ENCODE results near the gene CBX1. TPM values are rescaled to one million over a fixed set of nuclear protein-coding genes. Genes with fewer than 3 reads are reported as not detected.

CBX1 gene
- total and polyA plus RNA-seq, 10 of the 15 experiments (the other 5 are each of a cell fraction or from before 2014, with no cell fraction given) = 11.8 to 99.2 (median 43.5) TPM

DNA sequence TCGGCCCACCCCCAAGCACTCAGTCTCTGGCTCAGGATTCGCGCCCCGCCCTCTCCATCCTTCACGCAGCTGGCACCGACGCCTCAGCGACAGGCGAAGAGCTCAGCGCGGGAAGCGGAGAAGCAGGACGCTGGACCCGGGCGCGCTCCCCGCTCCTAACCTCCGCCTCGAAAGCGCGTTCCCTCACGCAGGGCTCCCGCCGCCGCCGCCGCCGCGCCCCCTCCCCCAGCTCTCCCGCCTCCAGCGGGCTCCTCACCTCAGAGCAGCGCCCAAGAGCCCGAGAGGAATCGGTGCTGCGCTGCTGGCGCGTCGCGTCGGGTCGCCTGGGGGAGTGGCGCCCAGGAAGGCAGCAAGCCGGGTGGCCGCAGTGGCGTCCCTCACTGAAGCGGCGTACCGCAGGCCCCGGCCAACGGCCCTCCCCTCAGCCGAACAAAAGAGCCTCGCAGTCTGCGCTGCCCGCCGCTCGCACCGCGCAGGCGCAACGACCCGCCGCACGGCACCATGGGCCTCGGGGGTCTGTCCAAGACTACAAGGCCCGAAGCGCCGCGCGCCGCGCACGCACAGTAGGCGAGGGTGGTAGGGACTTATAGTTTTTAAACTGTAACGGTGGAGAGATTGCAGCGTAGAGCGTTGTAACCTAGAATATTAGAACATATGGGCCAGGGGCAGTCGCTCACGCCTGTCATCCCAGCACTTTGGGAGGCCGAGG, at the start of gene CBX1 (continued):
- TF ChIP-seq, protein P1, sequence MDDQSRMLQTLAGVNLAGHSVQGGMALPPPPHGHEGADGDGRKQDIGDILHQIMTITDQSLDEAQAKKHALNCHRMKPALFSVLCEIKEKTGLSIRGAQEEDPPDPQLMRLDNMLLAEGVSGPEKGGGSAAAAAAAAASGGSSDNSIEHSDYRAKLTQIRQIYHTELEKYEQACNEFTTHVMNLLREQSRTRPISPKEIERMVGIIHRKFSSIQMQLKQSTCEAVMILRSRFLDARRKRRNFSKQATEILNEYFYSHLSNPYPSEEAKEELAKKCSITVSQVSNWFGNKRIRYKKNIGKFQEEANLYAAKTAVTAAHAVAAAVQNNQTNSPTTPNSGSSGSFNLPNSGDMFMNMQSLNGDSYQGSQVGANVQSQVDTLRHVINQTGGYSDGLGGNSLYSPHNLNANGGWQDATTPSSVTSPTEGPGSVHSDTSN (IDR thresholded peaks at IDR 0.05; ENCODE audit: insufficient replicate concordance, low read depth, low read length) = no peak
- peak; percentile 63 for TF ChIP-seq YY1 (IDR thresholded peaks at IDR 0.05; ENCODE audit: low read depth, low read length)
- TF ChIP-seq RBBP5 (conservative IDR thresholded peaks at IDR 0.05) = no peak
- TF ChIP-seq, protein P2, sequence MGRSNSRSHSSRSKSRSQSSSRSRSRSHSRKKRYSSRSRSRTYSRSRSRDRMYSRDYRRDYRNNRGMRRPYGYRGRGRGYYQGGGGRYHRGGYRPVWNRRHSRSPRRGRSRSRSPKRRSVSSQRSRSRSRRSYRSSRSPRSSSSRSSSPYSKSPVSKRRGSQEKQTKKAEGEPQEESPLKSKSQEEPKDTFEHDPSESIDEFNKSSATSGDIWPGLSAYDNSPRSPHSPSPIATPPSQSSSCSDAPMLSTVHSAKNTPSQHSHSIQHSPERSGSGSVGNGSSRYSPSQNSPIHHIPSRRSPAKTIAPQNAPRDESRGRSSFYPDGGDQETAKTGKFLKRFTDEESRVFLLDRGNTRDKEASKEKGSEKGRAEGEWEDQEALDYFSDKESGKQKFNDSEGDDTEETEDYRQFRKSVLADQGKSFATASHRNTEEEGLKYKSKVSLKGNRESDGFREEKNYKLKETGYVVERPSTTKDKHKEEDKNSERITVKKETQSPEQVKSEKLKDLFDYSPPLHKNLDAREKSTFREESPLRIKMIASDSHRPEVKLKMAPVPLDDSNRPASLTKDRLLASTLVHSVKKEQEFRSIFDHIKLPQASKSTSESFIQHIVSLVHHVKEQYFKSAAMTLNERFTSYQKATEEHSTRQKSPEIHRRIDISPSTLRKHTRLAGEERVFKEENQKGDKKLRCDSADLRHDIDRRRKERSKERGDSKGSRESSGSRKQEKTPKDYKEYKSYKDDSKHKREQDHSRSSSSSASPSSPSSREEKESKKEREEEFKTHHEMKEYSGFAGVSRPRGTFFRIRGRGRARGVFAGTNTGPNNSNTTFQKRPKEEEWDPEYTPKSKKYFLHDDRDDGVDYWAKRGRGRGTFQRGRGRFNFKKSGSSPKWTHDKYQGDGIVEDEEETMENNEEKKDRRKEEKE (IDR thresholded peaks at IDR 0.05) = no peak
- TF ChIP-seq BCL11A (IDR thresholded peaks at IDR 0.05; ENCODE audit: low read depth, low read length) = 0 out of 2 replicates have a peak, but pooled peaks have one; percentile 1
- TF ChIP-seq, protein P3, sequence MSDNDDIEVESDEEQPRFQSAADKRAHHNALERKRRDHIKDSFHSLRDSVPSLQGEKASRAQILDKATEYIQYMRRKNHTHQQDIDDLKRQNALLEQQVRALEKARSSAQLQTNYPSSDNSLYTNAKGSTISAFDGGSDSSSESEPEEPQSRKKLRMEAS (IDR thresholded peaks at IDR 0.05; ENCODE audit: low read depth, low read length) = peak; percentile 33; the same call in 1 of the 2 replicates
- no peak for TF ChIP-seq RAD51 (IDR thresholded peaks at IDR 0.05)
- TF ChIP-seq SUZ12 (IDR thresholded peaks at IDR 0.05; ENCODE audit: unreplicated experiment) = no peak
- TF ChIP-seq ATF7 (IDR thresholded peaks at IDR 0.05; ENCODE audit: low read depth) = 0 out of 2 replicates have a peak, but pooled peaks have one; percentile 13
- no peak for TF ChIP-seq HDAC6 (IDR thresholded peaks at IDR 0.05; ENCODE audit: unreplicated experiment)
- TF ChIP-seq, protein P4, sequence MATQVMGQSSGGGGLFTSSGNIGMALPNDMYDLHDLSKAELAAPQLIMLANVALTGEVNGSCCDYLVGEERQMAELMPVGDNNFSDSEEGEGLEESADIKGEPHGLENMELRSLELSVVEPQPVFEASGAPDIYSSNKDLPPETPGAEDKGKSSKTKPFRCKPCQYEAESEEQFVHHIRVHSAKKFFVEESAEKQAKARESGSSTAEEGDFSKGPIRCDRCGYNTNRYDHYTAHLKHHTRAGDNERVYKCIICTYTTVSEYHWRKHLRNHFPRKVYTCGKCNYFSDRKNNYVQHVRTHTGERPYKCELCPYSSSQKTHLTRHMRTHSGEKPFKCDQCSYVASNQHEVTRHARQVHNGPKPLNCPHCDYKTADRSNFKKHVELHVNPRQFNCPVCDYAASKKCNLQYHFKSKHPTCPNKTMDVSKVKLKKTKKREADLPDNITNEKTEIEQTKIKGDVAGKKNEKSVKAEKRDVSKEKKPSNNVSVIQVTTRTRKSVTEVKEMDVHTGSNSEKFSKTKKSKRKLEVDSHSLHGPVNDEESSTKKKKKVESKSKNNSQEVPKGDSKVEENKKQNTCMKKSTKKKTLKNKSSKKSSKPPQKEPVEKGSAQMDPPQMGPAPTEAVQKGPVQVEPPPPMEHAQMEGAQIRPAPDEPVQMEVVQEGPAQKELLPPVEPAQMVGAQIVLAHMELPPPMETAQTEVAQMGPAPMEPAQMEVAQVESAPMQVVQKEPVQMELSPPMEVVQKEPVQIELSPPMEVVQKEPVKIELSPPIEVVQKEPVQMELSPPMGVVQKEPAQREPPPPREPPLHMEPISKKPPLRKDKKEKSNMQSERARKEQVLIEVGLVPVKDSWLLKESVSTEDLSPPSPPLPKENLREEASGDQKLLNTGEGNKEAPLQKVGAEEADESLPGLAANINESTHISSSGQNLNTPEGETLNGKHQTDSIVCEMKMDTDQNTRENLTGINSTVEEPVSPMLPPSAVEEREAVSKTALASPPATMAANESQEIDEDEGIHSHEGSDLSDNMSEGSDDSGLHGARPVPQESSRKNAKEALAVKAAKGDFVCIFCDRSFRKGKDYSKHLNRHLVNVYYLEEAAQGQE (IDR thresholded peaks at IDR 0.05; ENCODE audit: low read depth, low read length) = no peak
- no peak for TF ChIP-seq PAX8 (IDR thresholded peaks at IDR 0.05)
- 0 out of 2 replicates have a peak, but pooled peaks have one; percentile 21 for TF ChIP-seq EED (IDR thresholded peaks at IDR 0.05; ENCODE audit: low read depth)
- TF ChIP-seq CHD1 (IDR thresholded peaks at IDR 0.05; ENCODE audit: low read depth, low read length) = no peak
- TF ChIP-seq RAD21 (IDR thresholded peaks at IDR 0.05; ENCODE audit: insufficient read depth, low read depth, low read length) = no peak
- 0 out of 2 replicates have a peak, but pooled peaks have one; percentile 76 for TF ChIP-seq RCOR1 (conservative IDR thresholded peaks at IDR 0.05; ENCODE audit: low read depth, low read length)
- 0 out of 2 replicates have a peak, but pooled peaks have one; percentile 1 for TF ChIP-seq MXI1 (IDR thresholded peaks at IDR 0.05; ENCODE audit: low read depth, low read length)
- TF ChIP-seq, protein P5, sequence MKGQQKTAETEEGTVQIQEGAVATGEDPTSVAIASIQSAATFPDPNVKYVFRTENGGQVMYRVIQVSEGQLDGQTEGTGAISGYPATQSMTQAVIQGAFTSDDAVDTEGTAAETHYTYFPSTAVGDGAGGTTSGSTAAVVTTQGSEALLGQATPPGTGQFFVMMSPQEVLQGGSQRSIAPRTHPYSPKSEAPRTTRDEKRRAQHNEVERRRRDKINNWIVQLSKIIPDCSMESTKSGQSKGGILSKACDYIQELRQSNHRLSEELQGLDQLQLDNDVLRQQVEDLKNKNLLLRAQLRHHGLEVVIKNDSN (IDR thresholded peaks at IDR 0.05; ENCODE audit: borderline replicate concordance, extremely low read length, insufficient read depth, low read depth, low read length) = peak; percentile 52
- no peak for TF ChIP-seq SREBF1 (IDR thresholded peaks at IDR 0.05; ENCODE audit: low read length)
- no peak for TF ChIP-seq RFX5 (IDR thresholded peaks at IDR 0.05; ENCODE audit: low read depth, low read length)
